Progenitor cell of endocrine pancreas (in vitro differentiated cells): ENCODE measurements around the gene SLC1A4. TPM values are rescaled to one million over a fixed set of nuclear protein-coding genes. Genes with fewer than 3 reads are reported as not detected.

Experiments used
- DNase-seq: peaks from one replicate; pipeline ENCODE4 v3.0.0; 2021; ENCODE audit warnings: low spot score; ENCODE audit not compliant: unreplicated experiment
- H3K27ac Mint-ChIP-seq: 2 replicates; pipeline ENCODE4 v1.8.0; 2021; ENCODE audit warnings: mild to moderate bottlenecking, moderate library complexity, mixed read lengths
- H3K27me3 Mint-ChIP-seq: 2 replicates; pipeline ENCODE4 v1.8.0; 2021; ENCODE audit warnings: mixed read lengths
- H3K36me3 Mint-ChIP-seq: 2 replicates; pipeline ENCODE4 v1.8.0; 2022; ENCODE audit warnings: mixed read lengths; ENCODE audit not compliant: insufficient read depth
- H3K4me1 Mint-ChIP-seq: 2 replicates; pipeline ENCODE4 v1.8.0; 2021; ENCODE audit warnings: low read depth, mixed read lengths
- H3K4me3 Mint-ChIP-seq: 2 replicates; pipeline ENCODE4 v1.8.0; 2021; ENCODE audit warnings: low read depth, mild to moderate bottlenecking, moderate library complexity, mixed read lengths
- H3K9me3 Mint-ChIP-seq: 2 replicates; pipeline ENCODE4 v1.8.0; 2021; ENCODE audit warnings: low read depth, mixed read lengths
- total RNA-seq: library from RNA; stranded (reverse); gene quantifications from 2 replicates; pipeline ENCODE4 v1.2.1, GENCODE V29; 2021
- TF ChIP-seq, protein P1 (sequence below): fragments of 200-600 bp; sonication (generic); IDR thresholded peaks from one replicate; pipeline ENCODE4 v1.5.0; 2021; ENCODE audit warnings: antibody characterized with exemption, mild to moderate bottlenecking; ENCODE audit not compliant: unreplicated experiment

SLC1A4 gene
- total RNA-seq, 1 donor from 2014 or later: 12.5 TPM

DNA sequence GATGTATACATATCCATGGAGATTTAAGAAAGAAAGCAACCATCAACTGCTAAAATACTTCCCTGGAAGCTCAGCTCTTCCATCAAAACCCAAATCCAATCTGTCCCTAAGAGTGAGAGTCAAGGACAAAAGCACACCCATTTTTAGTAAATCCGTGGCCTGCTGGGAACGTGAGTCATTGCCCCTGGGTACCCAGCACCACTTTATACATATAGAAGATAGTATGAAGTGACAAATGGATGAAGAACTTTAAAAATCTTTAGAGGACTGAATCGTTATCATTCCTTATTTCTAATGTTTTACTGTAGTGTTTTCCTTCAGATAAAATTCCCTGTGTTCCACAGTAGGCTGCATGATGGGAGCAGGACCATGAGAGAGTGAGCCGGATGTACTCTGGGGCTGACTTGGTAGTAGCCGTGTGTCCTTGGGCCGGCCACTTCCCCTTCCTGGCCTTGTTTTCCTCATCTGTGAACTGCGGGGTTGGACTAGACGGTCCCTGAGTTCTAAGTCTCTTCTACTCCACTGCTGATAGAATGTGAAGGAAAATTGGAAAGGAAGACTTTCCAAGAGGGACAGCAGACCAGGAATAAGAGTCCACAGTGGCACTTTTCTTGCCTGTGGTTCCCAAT, 38.5 kb downstream of the SLC1A4 start:
- H3K4me3 Mint-ChIP-seq: no peak overlapping the region
- no peak for DNase-seq
- peaks cover 4% of the 10 kb centered on the region for H3K36me3 Mint-ChIP-seq
- H3K27me3 Mint-ChIP-seq: no peaks in the 10 kb centered on the region
- no peak overlapping the region for H3K27ac Mint-ChIP-seq
- TF ChIP-seq, protein P1, sequence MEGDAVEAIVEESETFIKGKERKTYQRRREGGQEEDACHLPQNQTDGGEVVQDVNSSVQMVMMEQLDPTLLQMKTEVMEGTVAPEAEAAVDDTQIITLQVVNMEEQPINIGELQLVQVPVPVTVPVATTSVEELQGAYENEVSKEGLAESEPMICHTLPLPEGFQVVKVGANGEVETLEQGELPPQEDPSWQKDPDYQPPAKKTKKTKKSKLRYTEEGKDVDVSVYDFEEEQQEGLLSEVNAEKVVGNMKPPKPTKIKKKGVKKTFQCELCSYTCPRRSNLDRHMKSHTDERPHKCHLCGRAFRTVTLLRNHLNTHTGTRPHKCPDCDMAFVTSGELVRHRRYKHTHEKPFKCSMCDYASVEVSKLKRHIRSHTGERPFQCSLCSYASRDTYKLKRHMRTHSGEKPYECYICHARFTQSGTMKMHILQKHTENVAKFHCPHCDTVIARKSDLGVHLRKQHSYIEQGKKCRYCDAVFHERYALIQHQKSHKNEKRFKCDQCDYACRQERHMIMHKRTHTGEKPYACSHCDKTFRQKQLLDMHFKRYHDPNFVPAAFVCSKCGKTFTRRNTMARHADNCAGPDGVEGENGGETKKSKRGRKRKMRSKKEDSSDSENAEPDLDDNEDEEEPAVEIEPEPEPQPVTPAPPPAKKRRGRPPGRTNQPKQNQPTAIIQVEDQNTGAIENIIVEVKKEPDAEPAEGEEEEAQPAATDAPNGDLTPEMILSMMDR: no peak
- H3K4me1 Mint-ChIP-seq: peaks cover 7% of the 10 kb centered on the region
- no peaks in the 10 kb centered on the region for H3K9me3 Mint-ChIP-seq

DNA sequence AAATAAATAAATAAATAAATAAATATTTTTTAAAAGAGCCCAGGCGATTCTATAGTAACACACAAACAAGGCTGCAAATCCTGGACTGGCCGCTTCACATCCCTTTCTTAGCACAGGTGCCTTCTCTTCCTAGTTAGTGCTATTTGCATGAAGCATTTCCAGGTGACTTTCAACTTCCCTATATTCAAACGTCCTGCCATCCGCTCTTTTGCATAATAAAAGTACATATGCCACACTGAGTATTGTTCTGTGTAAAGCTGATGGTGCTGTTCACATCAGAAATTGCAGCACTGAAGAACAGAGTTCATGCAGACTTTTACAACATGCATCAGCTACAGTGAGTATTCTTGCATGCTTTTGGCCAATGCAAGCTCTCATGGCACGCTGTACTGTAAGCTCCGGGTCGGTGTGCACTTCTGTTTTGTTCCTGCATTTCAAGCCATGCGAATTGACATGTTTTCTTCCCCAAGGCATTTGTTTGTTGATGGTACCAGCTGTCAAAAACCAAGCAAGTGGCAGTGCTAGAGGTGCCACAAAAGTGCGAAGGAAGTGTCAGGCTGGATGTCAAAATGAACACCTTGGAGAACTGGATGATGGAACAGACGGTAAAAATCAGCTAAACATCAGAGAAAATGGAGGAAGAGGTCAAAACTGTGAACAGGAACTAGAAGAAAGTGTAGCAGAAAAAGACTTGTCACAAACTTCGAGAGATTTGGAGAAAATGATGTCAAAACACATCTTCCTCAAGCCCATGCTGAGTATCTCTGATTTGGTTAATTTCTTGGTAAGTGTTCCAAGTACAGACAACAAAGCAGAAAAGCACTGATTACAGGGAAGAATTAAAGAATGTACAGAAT, 41.5 kb downstream of the SLC1A4 start:
- no peaks in the 10 kb centered on the region for H3K9me3 Mint-ChIP-seq
- TF ChIP-seq, protein P1: no peak
- DNase-seq: no peak
- H3K4me3 Mint-ChIP-seq: no peak overlapping the region
- H3K27ac Mint-ChIP-seq: no peak overlapping the region
- H3K4me1 Mint-ChIP-seq: peaks cover 7% of the 10 kb centered on the region
- H3K27me3 Mint-ChIP-seq: no peaks in the 10 kb centered on the region
- no peaks in the 10 kb centered on the region for H3K36me3 Mint-ChIP-seq

DNA sequence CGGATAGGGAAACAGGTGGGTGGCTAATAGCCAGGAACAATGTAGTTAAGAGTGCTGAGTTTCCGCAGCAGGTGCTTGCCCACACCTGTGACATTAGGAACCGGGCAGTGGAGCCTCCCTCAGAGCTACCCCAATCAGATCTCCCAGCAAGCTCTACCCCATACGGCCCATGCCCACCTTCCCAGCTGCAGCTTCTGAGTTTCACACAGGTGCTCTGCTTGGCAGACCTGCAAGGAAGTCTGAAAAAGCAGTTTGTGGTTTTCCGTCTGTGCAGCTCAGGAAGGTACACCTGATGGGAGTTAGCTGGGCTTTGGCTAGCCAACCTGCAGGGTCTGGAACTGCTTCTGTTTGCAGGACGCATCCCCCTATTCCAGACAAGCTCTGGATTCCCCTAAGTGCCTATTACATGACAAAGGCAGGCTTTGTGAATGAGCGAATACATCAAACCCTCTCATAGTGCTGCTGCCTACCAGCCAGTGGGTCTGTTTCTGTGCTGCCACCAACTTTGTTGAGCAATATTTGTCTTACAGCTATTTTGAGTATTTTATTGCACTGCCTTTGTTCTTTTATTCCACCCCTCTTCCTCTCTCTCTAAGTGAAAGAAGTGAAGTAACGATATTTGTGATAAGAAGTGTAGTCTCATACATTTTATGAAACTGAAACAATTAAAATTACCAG, 42.3 kb downstream of the SLC1A4 start:
- no peak for DNase-seq
- Mint-ChIP-seq H3K27ac (no peak overlapping the region), H3K4me3 (no peak overlapping the region)

DNA sequence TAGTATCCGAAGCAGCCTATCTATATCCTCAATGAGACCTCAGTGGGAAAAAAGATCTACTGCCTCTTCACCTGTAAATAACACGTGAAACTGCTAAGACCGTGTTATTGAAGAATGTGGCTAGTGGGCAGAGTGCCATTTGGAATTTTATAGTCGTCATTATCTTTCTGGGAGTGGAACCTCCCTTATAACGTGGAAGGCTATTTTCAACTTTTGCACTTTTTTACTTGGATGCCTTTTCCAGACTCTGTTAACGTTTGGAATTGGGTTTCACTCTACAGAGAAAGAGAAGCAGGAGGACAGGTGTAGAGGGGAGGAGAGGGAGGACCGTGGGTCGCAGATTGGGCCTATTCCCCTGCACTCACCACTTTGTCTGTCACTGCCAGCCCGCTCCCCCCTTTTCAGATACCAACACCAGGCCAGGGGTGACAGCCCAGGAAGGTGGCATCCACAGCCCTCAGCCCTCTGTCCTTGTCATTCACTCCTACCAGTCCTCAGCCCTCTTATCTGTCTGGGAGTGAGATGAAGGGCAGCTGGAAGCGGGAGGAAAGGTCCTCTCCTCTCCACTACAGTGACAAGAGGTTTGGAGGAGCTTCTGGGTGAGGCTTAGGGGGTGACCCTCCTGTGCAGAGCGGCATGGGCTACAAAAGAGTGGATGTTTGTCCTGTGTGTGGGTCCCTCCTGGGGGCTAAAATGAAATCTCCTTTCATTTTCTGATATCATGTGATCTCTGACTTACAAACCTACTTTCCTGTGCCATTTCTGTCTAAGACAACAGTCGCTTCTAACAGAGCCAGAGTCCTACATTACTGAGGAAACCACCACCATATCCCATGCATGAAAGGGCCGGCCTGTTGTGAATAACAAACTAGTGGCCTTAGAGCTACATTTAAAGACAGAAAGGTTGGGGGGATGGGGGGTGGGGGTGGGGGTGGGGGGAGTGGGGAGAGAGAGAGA, 43.1 kb downstream of the SLC1A4 start:
- Mint-ChIP-seq H3K4me3 (no peak overlapping the region), H3K27ac (no peak overlapping the region), H3K36me3 (no peaks in the 10 kb centered on the region), H3K27me3 (no peaks in the 10 kb centered on the region), H3K4me1 (peaks cover 1% of the 10 kb centered on the region), H3K9me3 (no peaks in the 10 kb centered on the region)
- no peak for DNase-seq
- TF ChIP-seq, protein P1: no peak

More for the DNA sequence above, 42.3 kb downstream of the SLC1A4 start:
- H3K36me3 Mint-ChIP-seq: no peaks in the 10 kb centered on the region
- no peaks in the 10 kb centered on the region for H3K27me3 Mint-ChIP-seq
- TF ChIP-seq, protein P1: no peak
- peaks cover 1% of the 10 kb centered on the region for H3K4me1 Mint-ChIP-seq
- no peaks in the 10 kb centered on the region for H3K9me3 Mint-ChIP-seq
